ENCODE results near the gene MRPL50.

The MRPL50 gene

DNA sequence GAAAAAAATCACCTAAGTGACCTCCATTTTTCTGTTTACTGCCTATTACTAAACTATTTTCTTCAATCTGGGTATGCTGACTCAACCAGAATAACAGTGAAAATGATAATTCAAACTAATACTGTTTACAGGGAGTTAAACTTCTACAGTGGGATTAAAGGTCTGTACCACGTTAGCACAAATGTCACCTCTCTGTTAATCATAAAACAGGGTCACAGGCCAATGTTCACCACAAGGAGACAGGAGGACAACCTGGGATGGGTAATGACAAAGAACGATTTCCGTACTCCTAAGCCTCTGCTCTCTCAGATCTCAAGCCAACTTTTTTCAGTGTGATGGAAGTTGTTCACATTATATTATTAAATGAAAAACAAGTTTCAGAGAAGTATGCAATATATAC, 34.8 kb upstream of the MRPL50 start:
- DNase-seq, result no peak
- H3K4me3 ChIP-seq, result no peak overlapping the region
- TF ChIP-seq, protein P1, sequence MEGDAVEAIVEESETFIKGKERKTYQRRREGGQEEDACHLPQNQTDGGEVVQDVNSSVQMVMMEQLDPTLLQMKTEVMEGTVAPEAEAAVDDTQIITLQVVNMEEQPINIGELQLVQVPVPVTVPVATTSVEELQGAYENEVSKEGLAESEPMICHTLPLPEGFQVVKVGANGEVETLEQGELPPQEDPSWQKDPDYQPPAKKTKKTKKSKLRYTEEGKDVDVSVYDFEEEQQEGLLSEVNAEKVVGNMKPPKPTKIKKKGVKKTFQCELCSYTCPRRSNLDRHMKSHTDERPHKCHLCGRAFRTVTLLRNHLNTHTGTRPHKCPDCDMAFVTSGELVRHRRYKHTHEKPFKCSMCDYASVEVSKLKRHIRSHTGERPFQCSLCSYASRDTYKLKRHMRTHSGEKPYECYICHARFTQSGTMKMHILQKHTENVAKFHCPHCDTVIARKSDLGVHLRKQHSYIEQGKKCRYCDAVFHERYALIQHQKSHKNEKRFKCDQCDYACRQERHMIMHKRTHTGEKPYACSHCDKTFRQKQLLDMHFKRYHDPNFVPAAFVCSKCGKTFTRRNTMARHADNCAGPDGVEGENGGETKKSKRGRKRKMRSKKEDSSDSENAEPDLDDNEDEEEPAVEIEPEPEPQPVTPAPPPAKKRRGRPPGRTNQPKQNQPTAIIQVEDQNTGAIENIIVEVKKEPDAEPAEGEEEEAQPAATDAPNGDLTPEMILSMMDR (IDR thresholded peaks at IDR 0.05), result no peak
- H3K4me1 ChIP-seq, result no peaks in the 10 kb centered on the region
- H3K36me3 ChIP-seq, result no peaks in the 10 kb centered on the region
- no peak overlapping the region for H3K27ac ChIP-seq
- H3K9me3 ChIP-seq, result no peaks in the 10 kb centered on the region
- H3K27me3 ChIP-seq, result no peaks in the 10 kb centered on the region
- intact Hi-C loops (cut with DNase I; ENCODE audit: low total_unique reads), result no loop called here

GRCh38 chr9:101432740-101433139, 34.3 kb upstream of the MRPL50 start:
- TF ChIP-seq, protein P1 (IDR thresholded peaks at IDR 0.05), result no peak
- Histone ChIP-seq H3K9me3 (no peaks in the 10 kb centered on the region), H3K4me1 (no peaks in the 10 kb centered on the region), H3K4me3 (no peak overlapping the region), H3K27me3 (no peaks in the 10 kb centered on the region), H3K27ac (no peak overlapping the region), H3K36me3 (no peaks in the 10 kb centered on the region)
- no peak for DNase-seq
- intact Hi-C loops (cut with DNase I; ENCODE audit: low total_unique reads), result no loop called here

DNA sequence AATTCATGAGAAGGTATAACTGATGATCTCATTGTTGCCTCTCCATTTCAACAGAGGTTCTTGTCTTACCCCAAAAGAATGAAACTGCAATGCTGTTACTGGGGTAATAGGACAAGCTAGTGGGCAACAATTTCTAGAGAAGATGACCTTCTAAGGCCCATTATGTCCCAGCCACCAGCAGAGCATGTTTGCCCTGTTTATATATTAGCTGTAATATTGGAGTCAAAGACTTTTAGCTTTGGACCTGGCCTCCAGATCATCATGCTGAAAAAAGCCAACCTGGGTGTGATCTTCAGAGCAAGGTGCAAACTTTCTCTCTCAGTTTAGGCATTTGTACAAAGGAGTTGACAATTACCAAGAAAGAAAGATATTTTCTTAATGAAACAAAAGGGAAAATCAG, 33.8 kb upstream of the MRPL50 start:
- TF ChIP-seq, protein P1 (IDR thresholded peaks at IDR 0.05), result no peak
- intact Hi-C loops (cut with DNase I; ENCODE audit: low total_unique reads), result no loop called here
- no peaks in the 10 kb centered on the region for H3K4me1 ChIP-seq
- H3K36me3 ChIP-seq, result no peaks in the 10 kb centered on the region
- no peak for DNase-seq
- H3K4me3 ChIP-seq, result no peak overlapping the region
- H3K27me3 ChIP-seq, result no peaks in the 10 kb centered on the region
- no peak overlapping the region for H3K27ac ChIP-seq
- H3K9me3 ChIP-seq, result no peaks in the 10 kb centered on the region

DNA sequence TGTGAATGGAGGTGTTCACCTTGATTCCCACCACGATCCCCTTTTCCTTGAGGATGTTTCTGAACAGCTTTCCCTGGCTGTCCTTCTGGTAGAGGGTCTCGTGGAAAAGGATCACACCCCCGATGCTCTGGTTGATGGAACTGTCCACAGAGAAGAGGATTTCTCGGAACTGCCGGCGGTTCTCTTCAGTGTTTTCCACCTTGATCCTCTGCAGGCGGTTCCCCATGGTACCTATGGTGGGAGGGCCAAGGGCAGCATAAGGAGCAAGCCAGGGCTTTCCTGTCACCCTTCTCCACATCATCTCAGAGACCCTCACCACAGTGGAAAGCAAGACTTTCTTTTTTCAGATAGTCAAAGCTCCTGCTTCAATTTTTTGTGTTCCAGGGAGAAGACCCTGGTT, 31.3 kb upstream of the MRPL50 start:
- no peak overlapping the region for H3K27ac ChIP-seq
- H3K4me1 ChIP-seq, result no peaks in the 10 kb centered on the region
- TF ChIP-seq, protein P1 (IDR thresholded peaks at IDR 0.05), result no peak
- H3K36me3 ChIP-seq, result no peaks in the 10 kb centered on the region
- no peaks in the 10 kb centered on the region for H3K9me3 ChIP-seq
- H3K4me3 ChIP-seq, result no peak overlapping the region
- no peak for DNase-seq
- no peaks in the 10 kb centered on the region for H3K27me3 ChIP-seq
- intact Hi-C loops (cut with DNase I; ENCODE audit: low total_unique reads), result no loop called here

DNA sequence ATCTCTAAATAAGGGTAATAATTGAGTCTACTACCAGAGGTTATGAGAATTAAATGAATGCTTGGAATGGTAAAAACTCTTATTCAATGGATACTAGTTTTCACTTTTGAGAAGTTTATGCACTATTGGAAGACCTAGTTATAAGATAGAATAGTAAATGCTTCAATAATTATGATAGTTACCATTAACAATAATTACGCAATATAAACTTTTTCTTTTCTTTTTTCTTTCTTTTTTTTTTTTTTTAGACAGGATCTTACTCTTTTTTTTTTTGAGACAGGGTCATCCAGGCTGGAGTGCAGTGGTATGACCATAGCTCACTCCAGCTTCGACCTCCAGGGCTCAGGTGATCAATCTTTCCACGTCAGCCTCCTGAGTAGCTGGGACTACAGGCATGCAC, 30.5 kb upstream of the MRPL50 start:
- H3K27ac ChIP-seq, result no peak overlapping the region
- TF ChIP-seq, protein P1 (IDR thresholded peaks at IDR 0.05), result no peak
- no peaks in the 10 kb centered on the region for H3K36me3 ChIP-seq
- intact Hi-C loops (cut with DNase I; ENCODE audit: low total_unique reads), result no loop called here
- no peaks in the 10 kb centered on the region for H3K9me3 ChIP-seq
- no peaks in the 10 kb centered on the region for H3K4me1 ChIP-seq
- H3K27me3 ChIP-seq, result no peaks in the 10 kb centered on the region
- DNase-seq, result no peak
- H3K4me3 ChIP-seq, result no peak overlapping the region

- DNase-seq, result no peak
- intact Hi-C loops (cut with DNase I; ENCODE audit: low total_unique reads), result no loop called here
- Histone ChIP-seq H3K36me3 (no peaks in the 10 kb centered on the region), H3K27me3 (no peaks in the 10 kb centered on the region), H3K4me1 (no peaks in the 10 kb centered on the region), H3K4me3 (no peak overlapping the region), H3K27ac (no peak overlapping the region), H3K9me3 (no peaks in the 10 kb centered on the region)
- TF ChIP-seq, protein P1 (IDR thresholded peaks at IDR 0.05), result no peak
These were observed 29.7 kb upstream of the MRPL50 start for GRCh38 chr9:101427957-101428655.

Data from tibial artery (tissue), 4 donors.